Measurements from ENCODE around the gene PTGS1. TPM values are rescaled to one million over a fixed set of nuclear protein-coding genes. Genes with fewer than 3 reads are reported as not detected.

PTGS1 gene
- total and polyA plus RNA-seq, 2 of the 13 experiments (the other 11 are each of a cell fraction or from before 2014, with no cell fraction given) = 0.07 to 0.08 TPM

DNA sequence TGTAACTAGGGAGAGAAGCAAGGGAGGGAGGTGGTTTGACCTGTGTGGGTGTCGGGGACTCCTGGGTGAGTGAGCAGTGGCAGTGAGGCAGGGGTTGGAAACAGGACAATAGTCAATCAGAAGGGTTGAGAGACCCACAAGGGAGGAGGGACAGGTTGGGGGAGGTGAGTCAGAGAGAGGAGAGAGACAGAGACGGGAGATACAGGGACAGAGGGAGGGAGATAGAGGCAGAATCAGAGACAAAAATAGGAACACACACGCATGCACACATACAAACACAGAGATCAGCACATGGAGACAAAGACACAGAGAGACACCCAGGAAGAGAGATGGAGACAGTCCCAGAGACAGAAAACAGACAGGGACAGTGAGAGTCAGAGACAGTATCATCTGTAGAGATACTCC lies 39.3 kb upstream of the PTGS1 start:
- ATAC-seq (no peak), DNase-seq (ENCODE audit: low spot score) (no peak), FAIRE-seq (no peak)
- Histone ChIP-seq H2AFZ (ENCODE audit: low read length) (no peak overlapping the region), H4K20me1 (ENCODE audit: insufficient read depth, low read length) (no peaks in the 10 kb centered on the region), H3K9me3 (ENCODE audit: low read length) (no peaks in the 10 kb centered on the region), H3K4me1 (ENCODE audit: insufficient read depth, low read length) (no peaks in the 10 kb centered on the region), H3K36me3 (replicated peaks in 1 of 2; ENCODE audit: control insufficient read depth in 1 of 2, insufficient read depth in 2 of 2, low read length in 2 of 2) (no peaks in the 10 kb centered on the region), H3K27me3 (ENCODE audit: control insufficient read depth in 1 of 2, insufficient read depth in 2 of 2, low read length in 2 of 2) (no peaks in the 10 kb centered on the region), H3K79me2 (ENCODE audit: insufficient read depth, low read length) (no peaks in the 10 kb centered on the region), H3K9ac (ENCODE audit: insufficient read depth, low read depth, low read length) (no peak overlapping the region), H3K27ac (ENCODE audit: extremely low read length, insufficient read depth, low read length) (no peak overlapping the region), H3K4me2 (ENCODE audit: low read depth, low read length) (no peak overlapping the region), H3K4me3 (replicated peaks in 1 of 3; ENCODE audit: insufficient read depth in 1 of 3, low read depth in 2 of 3, low read length in 3 of 3) (no peak overlapping the region)
- WGBS (ENCODE audit: low lambda C conversion rate) = 61% methylated on average over 3 of the region's 3 CpGs
- ChIA-PET CTCF (ENCODE audit: low intra/inter-chr PET ratio, low total read pairs) (no interaction called here), POLR2A (no interaction called here)
- no TSS peak for BruUV-seq (replicated peaks)
- intact Hi-C loops (cut with micrococcal nuclease; ENCODE audit: unreplicated experiment) = no loop called here
- in situ Hi-C loops (cut with HindIII; ENCODE audit: extremely low pct_ligation_motif_present, low pct_unique_long_range_greater_than_20kb) = no loop called here
- TF ChIP-seq KLF11 (CRISPR knock-in tag; IDR thresholded peaks at IDR 0.05) (no peak), PLRG1 (conservative IDR thresholded peaks at IDR 0.05) (no peak), SUZ12 (IDR thresholded peaks at IDR 0.05; ENCODE audit: low read depth, low read length) (no peak), ZNF296 (CRISPR knock-in tag; conservative IDR thresholded peaks at IDR 0.05) (no peak)
- TF ChIP-seq, protein P1, sequence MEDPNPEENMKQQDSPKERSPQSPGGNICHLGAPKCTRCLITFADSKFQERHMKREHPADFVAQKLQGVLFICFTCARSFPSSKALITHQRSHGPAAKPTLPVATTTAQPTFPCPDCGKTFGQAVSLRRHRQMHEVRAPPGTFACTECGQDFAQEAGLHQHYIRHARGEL (CRISPR knock-in tag; IDR thresholded peaks at IDR 0.05) = no peak
- TF ChIP-seq, protein P2, sequence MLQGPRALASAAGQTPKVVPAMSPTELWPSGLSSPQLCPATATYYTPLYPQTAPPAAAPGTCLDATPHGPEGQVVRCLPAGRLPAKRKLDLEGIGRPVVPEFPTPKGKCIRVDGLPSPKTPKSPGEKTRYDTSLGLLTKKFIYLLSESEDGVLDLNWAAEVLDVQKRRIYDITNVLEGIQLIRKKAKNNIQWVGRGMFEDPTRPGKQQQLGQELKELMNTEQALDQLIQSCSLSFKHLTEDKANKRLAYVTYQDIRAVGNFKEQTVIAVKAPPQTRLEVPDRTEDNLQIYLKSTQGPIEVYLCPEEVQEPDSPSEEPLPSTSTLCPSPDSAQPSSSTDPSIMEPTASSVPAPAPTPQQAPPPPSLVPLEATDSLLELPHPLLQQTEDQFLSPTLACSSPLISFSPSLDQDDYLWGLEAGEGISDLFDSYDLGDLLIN (CRISPR knock-in tag; IDR thresholded peaks at IDR 0.05; ENCODE audit: borderline replicate concordance) = no peak
- TF ChIP-seq, protein P3, sequence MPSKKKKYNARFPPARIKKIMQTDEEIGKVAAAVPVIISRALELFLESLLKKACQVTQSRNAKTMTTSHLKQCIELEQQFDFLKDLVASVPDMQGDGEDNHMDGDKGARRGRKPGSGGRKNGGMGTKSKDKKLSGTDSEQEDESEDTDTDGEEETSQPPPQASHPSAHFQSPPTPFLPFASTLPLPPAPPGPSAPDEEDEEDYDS (CRISPR knock-in tag; IDR thresholded peaks at IDR 0.05) = no peak

DNA sequence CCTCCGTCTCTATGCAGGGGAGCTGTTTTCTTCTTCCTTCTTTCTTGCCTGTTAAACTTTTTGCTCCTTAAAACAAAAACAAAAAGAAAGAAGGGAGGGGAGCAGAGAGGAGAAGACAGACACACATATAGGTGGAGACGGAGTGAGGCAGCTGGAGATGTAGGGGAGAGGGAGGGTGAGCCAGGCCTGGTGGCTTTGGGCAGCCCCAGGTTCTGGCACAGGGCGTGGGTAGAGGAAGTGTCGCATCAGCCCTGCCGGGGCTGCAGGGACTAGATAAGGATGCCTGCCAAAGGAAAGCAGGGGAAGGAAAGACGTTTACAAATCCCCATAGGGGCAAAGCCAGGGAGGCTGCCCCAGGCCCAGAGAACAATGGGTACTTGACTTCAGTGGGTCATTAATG lies 38.7 kb upstream of the PTGS1 start:
- in situ Hi-C loops (cut with HindIII; ENCODE audit: extremely low pct_ligation_motif_present, low pct_unique_long_range_greater_than_20kb) (no loop called here), intact Hi-C loops (cut with micrococcal nuclease; ENCODE audit: unreplicated experiment) (no loop called here)
- WGBS (ENCODE audit: low lambda C conversion rate) = 48% methylated on average over 6 of the region's 6 CpGs
- Histone ChIP-seq H3K27ac (ENCODE audit: extremely low read length, insufficient read depth, low read length) (no peak overlapping the region), H3K9me3 (ENCODE audit: low read length) (no peaks in the 10 kb centered on the region), H4K20me1 (ENCODE audit: insufficient read depth, low read length) (no peaks in the 10 kb centered on the region), H3K9ac (ENCODE audit: insufficient read depth, low read depth, low read length) (no peak overlapping the region), H3K36me3 (replicated peaks in 1 of 2; ENCODE audit: control insufficient read depth in 1 of 2, insufficient read depth in 2 of 2, low read length in 2 of 2) (no peaks in the 10 kb centered on the region), H3K4me1 (ENCODE audit: insufficient read depth, low read length) (no peaks in the 10 kb centered on the region), H2AFZ (ENCODE audit: low read length) (no peak overlapping the region), H3K4me3 (replicated peaks in 1 of 3; ENCODE audit: insufficient read depth in 1 of 3, low read depth in 2 of 3, low read length in 3 of 3) (no peak overlapping the region), H3K79me2 (ENCODE audit: insufficient read depth, low read length) (no peaks in the 10 kb centered on the region), H3K4me2 (ENCODE audit: low read depth, low read length) (no peak overlapping the region), H3K27me3 (ENCODE audit: control insufficient read depth in 1 of 2, insufficient read depth in 2 of 2, low read length in 2 of 2) (no peaks in the 10 kb centered on the region)
- ATAC-seq (0 out of 3 replicates have a peak, but pooled peaks have one; percentile 19), FAIRE-seq (no peak), DNase-seq (ENCODE audit: low spot score) (no peak)
- ChIA-PET CTCF (ENCODE audit: low intra/inter-chr PET ratio, low total read pairs) (no interaction called here), POLR2A (no interaction called here)
- no TSS peak for BruUV-seq (replicated peaks)
- TF ChIP-seq, protein P4, sequence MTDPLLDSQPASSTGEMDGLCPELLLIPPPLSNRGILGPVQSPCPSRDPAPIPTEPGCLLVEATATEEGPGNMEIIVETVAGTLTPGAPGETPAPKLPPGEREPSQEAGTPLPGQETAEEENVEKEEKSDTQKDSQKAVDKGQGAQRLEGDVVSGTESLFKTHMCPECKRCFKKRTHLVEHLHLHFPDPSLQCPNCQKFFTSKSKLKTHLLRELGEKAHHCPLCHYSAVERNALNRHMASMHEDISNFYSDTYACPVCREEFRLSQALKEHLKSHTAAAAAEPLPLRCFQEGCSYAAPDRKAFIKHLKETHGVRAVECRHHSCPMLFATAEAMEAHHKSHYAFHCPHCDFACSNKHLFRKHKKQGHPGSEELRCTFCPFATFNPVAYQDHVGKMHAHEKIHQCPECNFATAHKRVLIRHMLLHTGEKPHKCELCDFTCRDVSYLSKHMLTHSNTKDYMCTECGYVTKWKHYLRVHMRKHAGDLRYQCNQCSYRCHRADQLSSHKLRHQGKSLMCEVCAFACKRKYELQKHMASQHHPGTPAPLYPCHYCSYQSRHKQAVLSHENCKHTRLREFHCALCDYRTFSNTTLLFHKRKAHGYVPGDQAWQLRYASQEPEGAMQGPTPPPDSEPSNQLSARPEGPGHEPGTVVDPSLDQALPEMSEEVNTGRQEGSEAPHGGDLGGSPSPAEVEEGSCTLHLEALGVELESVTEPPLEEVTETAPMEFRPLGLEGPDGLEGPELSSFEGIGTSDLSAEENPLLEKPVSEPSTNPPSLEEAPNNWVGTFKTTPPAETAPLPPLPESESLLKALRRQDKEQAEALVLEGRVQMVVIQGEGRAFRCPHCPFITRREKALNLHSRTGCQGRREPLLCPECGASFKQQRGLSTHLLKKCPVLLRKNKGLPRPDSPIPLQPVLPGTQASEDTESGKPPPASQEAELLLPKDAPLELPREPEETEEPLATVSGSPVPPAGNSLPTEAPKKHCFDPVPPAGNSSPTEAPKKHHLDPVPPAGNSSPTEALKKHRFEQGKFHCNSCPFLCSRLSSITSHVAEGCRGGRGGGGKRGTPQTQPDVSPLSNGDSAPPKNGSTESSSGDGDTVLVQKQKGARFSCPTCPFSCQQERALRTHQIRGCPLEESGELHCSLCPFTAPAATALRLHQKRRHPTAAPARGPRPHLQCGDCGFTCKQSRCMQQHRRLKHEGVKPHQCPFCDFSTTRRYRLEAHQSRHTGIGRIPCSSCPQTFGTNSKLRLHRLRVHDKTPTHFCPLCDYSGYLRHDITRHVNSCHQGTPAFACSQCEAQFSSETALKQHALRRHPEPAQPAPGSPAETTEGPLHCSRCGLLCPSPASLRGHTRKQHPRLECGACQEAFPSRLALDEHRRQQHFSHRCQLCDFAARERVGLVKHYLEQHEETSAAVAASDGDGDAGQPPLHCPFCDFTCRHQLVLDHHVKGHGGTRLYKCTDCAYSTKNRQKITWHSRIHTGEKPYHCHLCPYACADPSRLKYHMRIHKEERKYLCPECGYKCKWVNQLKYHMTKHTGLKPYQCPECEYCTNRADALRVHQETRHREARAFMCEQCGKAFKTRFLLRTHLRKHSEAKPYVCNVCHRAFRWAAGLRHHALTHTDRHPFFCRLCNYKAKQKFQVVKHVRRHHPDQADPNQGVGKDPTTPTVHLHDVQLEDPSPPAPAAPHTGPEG (CRISPR knock-in tag; IDR thresholded peaks at IDR 0.05) = no peak
- TF ChIP-seq, protein P5, sequence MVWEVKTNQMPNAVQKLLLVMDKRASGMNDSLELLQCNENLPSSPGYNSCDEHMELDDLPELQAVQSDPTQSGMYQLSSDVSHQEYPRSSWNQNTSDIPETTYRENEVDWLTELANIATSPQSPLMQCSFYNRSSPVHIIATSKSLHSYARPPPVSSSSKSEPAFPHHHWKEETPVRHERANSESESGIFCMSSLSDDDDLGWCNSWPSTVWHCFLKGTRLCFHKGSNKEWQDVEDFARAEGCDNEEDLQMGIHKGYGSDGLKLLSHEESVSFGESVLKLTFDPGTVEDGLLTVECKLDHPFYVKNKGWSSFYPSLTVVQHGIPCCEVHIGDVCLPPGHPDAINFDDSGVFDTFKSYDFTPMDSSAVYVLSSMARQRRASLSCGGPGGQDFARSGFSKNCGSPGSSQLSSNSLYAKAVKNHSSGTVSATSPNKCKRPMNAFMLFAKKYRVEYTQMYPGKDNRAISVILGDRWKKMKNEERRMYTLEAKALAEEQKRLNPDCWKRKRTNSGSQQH (CRISPR knock-in tag; IDR thresholded peaks at IDR 0.05; ENCODE audit: low read depth) = no peak
- TF ChIP-seq PHB2 (IDR thresholded peaks at IDR 0.05; ENCODE audit: partially characterized antibody) = no peak

Measured in HepG2 (cell line).